HepG2 (cell line): ENCODE data around the gene LRRC45. TPM values are rescaled to one million over a fixed set of nuclear protein-coding genes. Genes with fewer than 3 reads are reported as not detected.

Experiments used
- CEBPG ChIP-seq: IDR thresholded peaks from 2 replicates; pipeline ENCODE4 v1.6.1; 2016
- IKZF1 ChIP-seq: fragments of 450-650 bp; IDR thresholded peaks from 2 replicates; pipeline ENCODE4 v1.7.1; 2016
- KLF13 ChIP-seq: sonication (generic); formaldehyde crosslinking; IDR thresholded peaks from 2 replicates; pipeline ENCODE4 v1.4.0; 2020; ENCODE audit warnings: mild to moderate bottlenecking, missing genetic modification reagents
- KLF15 ChIP-seq: sonication (generic); formaldehyde crosslinking; IDR thresholded peaks from 2 replicates; pipeline ENCODE4 v1.8.1; 2023; ENCODE audit warnings: borderline replicate concordance, mild to moderate bottlenecking, inconsistent platforms, missing genetic modification reagents, mixed read lengths
- MXI1 ChIP-seq: IDR thresholded peaks from 3 replicates; pipeline ENCODE4 v1.6.1; 2012; ENCODE audit warnings: low read depth, low read length, inconsistent platforms, borderline replicate concordance
- NCOA1 ChIP-seq: sonication (generic); formaldehyde crosslinking; IDR thresholded peaks from 2 replicates; pipeline ENCODE4 v1.9.0; 2021; ENCODE audit warnings: missing genetic modification reagents
- NFE2L1 ChIP-seq: sonication (generic); formaldehyde crosslinking; IDR thresholded peaks from 2 replicates; pipeline ENCODE4 v1.4.0; 2020; ENCODE audit warnings: missing genetic modification reagents, mild to moderate bottlenecking, borderline replicate concordance
- NFYC ChIP-seq: IDR thresholded peaks from 2 replicates; pipeline ENCODE4 v1.6.1; 2016; ENCODE audit warnings: missing genetic modification reagents, missing compliant biosample characterization
- NR2F1 ChIP-seq, 2 experiments: fragments of 450-650 bp in 1 of 2; formaldehyde crosslinking in 1 of 2; IDR thresholded peaks; 2 replicates each; pipeline versions ENCODE4 v1.5.0 to v1.6.1; 2016 to 2020; ENCODE audit warnings: mild to moderate bottlenecking in 1 of 2, missing compliant biosample characterization in 1 of 2, missing genetic modification reagents in 1 of 2, moderate library complexity in 1 of 2
- PREB ChIP-seq: sonication (generic); formaldehyde crosslinking; IDR thresholded peaks from 2 replicates; pipeline ENCODE4 v1.4.0; 2020; ENCODE audit warnings: missing genetic modification reagents
- RBM39 ChIP-seq: fragments of 200-400 bp; formaldehyde crosslinking; IDR thresholded peaks from one replicate; pipeline ENCODE4 v1.6.1; 2018; ENCODE audit warnings: antibody characterized with exemption, mild to moderate bottlenecking, low read depth, low read length; ENCODE audit not compliant: poor library complexity, severe bottlenecking
- RXRA ChIP-seq: sonication (generic); formaldehyde crosslinking; IDR thresholded peaks from 2 replicates; pipeline ENCODE4 v1.5.1; 2020; ENCODE audit warnings: missing genetic modification reagents
- SETDB1 ChIP-seq: sonication (generic); formaldehyde crosslinking; IDR thresholded peaks from 2 replicates; pipeline ENCODE4 v1.5.1; 2020; ENCODE audit warnings: missing genetic modification reagents, mild to moderate bottlenecking, borderline replicate concordance
- SMARCE1 ChIP-seq: fragments of 450-650 bp; IDR thresholded peaks from 2 replicates; pipeline ENCODE4 v1.6.1; 2017; ENCODE audit warnings: borderline replicate concordance
- SOX6 ChIP-seq, 2 experiments: fragments of 450-650 bp in 1 of 2; sonication (generic) in 1 of 2; formaldehyde crosslinking in 1 of 2; IDR thresholded peaks; 2 replicates each; pipeline versions ENCODE4 v1.4.0 to v1.6.1; 2017 to 2020; ENCODE audit warnings: antibody characterized with exemption in 1 of 2, mild to moderate bottlenecking in 1 of 2, missing genetic modification reagents in 1 of 2
- XRCC5 ChIP-seq: fragments of 200-400 bp; formaldehyde crosslinking; optimal IDR thresholded peaks from 2 replicates; pipeline ENCODE3; 2017; ENCODE audit warnings: mild to moderate bottlenecking, low read length
- ZFYVE20 ChIP-seq: sonication (generic); formaldehyde crosslinking; IDR thresholded peaks from 2 replicates; pipeline ENCODE4 v1.8.0; 2023; ENCODE audit warnings: low read depth, mild to moderate bottlenecking, moderate library complexity, missing genetic modification reagents, borderline replicate concordance
- ZNF12 ChIP-seq: sonication (generic); formaldehyde crosslinking; IDR thresholded peaks from 2 replicates; pipeline ENCODE4 v1.5.0; 2020; ENCODE audit warnings: missing genetic modification reagents
- ZNF234 ChIP-seq: sonication (generic); formaldehyde crosslinking; conservative IDR thresholded peaks from 2 replicates; pipeline ENCODE4 v1.5.1; 2020; ENCODE audit warnings: mild to moderate bottlenecking, missing genetic modification reagents
- ZNF264 ChIP-seq: sonication (generic); formaldehyde crosslinking; IDR thresholded peaks from 2 replicates; pipeline ENCODE4 v1.4.0; 2020; ENCODE audit warnings: missing genetic modification reagents
- ZNF547 ChIP-seq: sonication (generic); formaldehyde crosslinking; IDR thresholded peaks from 2 replicates; pipeline ENCODE4 v1.5.1; 2020; ENCODE audit warnings: mild to moderate bottlenecking, missing genetic modification reagents
- ZNF562 ChIP-seq: sonication (generic); formaldehyde crosslinking; IDR thresholded peaks from 2 replicates; pipeline ENCODE4 v1.8.0; 2022; ENCODE audit warnings: missing genetic modification reagents, borderline replicate concordance
- ZNF572 ChIP-seq: sonication (generic); formaldehyde crosslinking; IDR thresholded peaks from 2 replicates; pipeline ENCODE4 v1.5.1; 2020; ENCODE audit warnings: mild to moderate bottlenecking, missing genetic modification reagents
- ZNF775 ChIP-seq: sonication (generic); formaldehyde crosslinking; IDR thresholded peaks from 2 replicates; pipeline ENCODE4 v1.4.0; 2020; ENCODE audit warnings: missing genetic modification reagents, mild to moderate bottlenecking, moderate library complexity, borderline replicate concordance
- ZNF782 ChIP-seq: sonication (generic); formaldehyde crosslinking; IDR thresholded peaks from 2 replicates; pipeline ENCODE4 v1.4.0; 2020; ENCODE audit warnings: missing genetic modification reagents, mild to moderate bottlenecking, borderline replicate concordance
- ZNF790 ChIP-seq: sonication (generic); formaldehyde crosslinking; IDR thresholded peaks from 2 replicates; pipeline ENCODE4 v1.8.0; 2022; ENCODE audit warnings: missing genetic modification reagents, mild to moderate bottlenecking, borderline replicate concordance
- polyA plus RNA-seq, 8 experiments: library from polyadenylated mRNA; depleted of rRNA in 3 of 8; stranded (reverse) in 7 of 8; unstranded in 1 of 8; fragments of >200 nt; fragmentation: Illumina TruSeq in 4 of 8; extraction: Trizol in 4 of 8; gene quantifications; 2 replicates each; pipeline versions ENCODE4 v1.2.1 to v1.2.3, GENCODE V29; 2011 to 2016; ENCODE audit warnings: low read depth in 4 of 8, missing spikeins in 1 of 8, mixed read lengths in 1 of 8; ENCODE audit not compliant: insufficient read depth in 1 of 8
- total RNA-seq, 5 experiments: library from RNA; depleted of rRNA; stranded (reverse); fragments of >200 nt; fragmentation: Illumina TruSeq; extraction: Trizol; gene quantifications; 2 replicates each; pipeline ENCODE4 v1.2.3, GENCODE V29; 2016; ENCODE audit warnings: low read depth in 1 of 5
- TF ChIP-seq, protein P1 (sequence below): sonication (generic); formaldehyde crosslinking; IDR thresholded peaks from 2 replicates; pipeline ENCODE4 v1.8.0; 2022; ENCODE audit warnings: missing genetic modification reagents, mild to moderate bottlenecking, inconsistent platforms, borderline replicate concordance
- TF ChIP-seq, protein P2 (sequence below): sonication (generic); formaldehyde crosslinking; IDR thresholded peaks from 2 replicates; pipeline ENCODE4 v1.4.0; 2020; ENCODE audit warnings: missing genetic modification reagents

The LRRC45 gene
- total and polyA plus RNA-seq, 2 of the 13 experiments (the other 11 are each of a cell fraction or from before 2014, with no cell fraction given): 11.6 to 48.1 TPM

DNA sequence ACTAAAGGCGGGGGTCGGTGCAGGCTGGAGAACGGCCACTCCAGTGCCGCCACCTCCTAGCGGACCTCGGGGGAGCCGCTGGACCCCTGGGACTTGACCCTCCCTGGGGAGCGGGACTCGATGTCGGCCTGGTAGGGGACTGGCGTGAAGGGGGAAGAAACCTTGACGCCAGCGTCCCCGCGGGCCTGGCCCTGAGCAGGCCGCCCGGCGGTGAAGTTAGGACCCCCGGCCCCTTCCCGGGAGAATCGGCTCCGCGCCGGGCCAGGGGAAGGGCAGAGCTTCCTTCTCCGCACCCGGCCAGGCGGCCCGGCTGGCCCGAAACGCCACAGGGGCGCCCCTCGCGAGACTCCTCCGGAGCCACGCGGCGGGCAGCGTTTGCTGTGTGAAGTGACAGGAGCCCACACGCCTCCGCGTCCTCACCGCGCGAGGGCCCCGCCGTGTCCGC lies 42.1 kb downstream of the LRRC45 start (continued):
- TF ChIP-seq ZNF782 (CRISPR knock-in tag): no peak
- no peak for TF ChIP-seq CEBPG (CRISPR knock-in tag)
- TF ChIP-seq, protein P1, sequence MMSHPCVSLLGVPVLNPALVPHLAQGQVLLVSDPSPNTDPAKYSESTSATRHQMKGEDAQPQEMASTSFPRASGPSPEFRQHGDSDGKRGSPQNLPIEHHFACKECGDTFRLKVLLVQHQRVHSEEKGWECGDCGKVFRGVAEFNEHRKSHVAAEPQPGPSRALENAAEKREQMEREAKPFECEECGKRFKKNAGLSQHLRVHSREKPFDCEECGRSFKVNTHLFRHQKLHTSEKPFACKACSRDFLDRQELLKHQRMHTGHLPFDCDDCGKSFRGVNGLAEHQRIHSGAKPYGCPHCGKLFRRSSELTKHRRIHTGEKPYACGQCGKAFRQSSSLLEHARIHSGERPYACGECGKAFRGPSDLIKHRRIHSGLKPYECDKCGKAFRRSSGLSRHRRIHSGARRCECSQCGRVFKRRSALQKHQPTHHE (CRISPR knock-in tag): no peak
- no peak for TF ChIP-seq NFYC (CRISPR knock-in tag)
- TF ChIP-seq ZNF562 (CRISPR knock-in tag): no peak
- no peak for TF ChIP-seq ZNF572 (CRISPR knock-in tag)
- no peak for TF ChIP-seq NR2F1 (CRISPR knock-in tag; IDR thresholded peaks at IDR 0.05)
- TF ChIP-seq RBM39: peak; percentile 19
- no peak for TF ChIP-seq ZNF775
- no peak for TF ChIP-seq IKZF1
- TF ChIP-seq ZNF264 (CRISPR knock-in tag): no peak
- no peak for TF ChIP-seq SMARCE1
- peak; percentile 19; the same call in 1 of the 2 replicates for TF ChIP-seq NCOA1 (CRISPR knock-in tag)
- no peak for TF ChIP-seq SETDB1 (CRISPR knock-in tag)
- TF ChIP-seq SOX6 (IDR thresholded peaks at IDR 0.05): no peak
- TF ChIP-seq SOX6 (CRISPR knock-in tag; IDR thresholded peaks at IDR 0.05): no peak
- TF ChIP-seq KLF15 (CRISPR knock-in tag): 0 out of 2 replicates have a peak, but pooled peaks have one; percentile 29
- TF ChIP-seq PREB: 0 out of 2 replicates have a peak, but pooled peaks have one; percentile 8
- no peak for TF ChIP-seq XRCC5
- TF ChIP-seq NFE2L1 (CRISPR knock-in tag): 0 out of 2 replicates have a peak, but pooled peaks have one; percentile 1
- no peak for TF ChIP-seq KLF13
- 0 out of 2 replicates have a peak, but pooled peaks have one; percentile 36 for TF ChIP-seq ZNF790 (CRISPR knock-in tag)
- no peak for TF ChIP-seq ZFYVE20 (CRISPR knock-in tag)
- 0 out of 2 replicates have a peak, but pooled peaks have one; percentile 21 for TF ChIP-seq RXRA (CRISPR knock-in tag)
- TF ChIP-seq, protein P2, sequence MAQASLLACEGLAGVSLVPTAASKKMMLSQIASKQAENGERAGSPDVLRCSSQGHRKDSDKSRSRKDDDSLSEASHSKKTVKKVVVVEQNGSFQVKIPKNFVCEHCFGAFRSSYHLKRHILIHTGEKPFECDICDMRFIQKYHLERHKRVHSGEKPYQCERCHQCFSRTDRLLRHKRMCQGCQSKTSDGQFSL (CRISPR knock-in tag): 0 out of 2 replicates have a peak, but pooled peaks have one; percentile 14
- no peak for TF ChIP-seq ZNF547 (CRISPR knock-in tag)
- TF ChIP-seq ZNF12 (CRISPR knock-in tag): no peak
- TF ChIP-seq ZNF234: no peak
- no peak for TF ChIP-seq MXI1
